ENCODE results near the gene FAM107A.

DNA sequence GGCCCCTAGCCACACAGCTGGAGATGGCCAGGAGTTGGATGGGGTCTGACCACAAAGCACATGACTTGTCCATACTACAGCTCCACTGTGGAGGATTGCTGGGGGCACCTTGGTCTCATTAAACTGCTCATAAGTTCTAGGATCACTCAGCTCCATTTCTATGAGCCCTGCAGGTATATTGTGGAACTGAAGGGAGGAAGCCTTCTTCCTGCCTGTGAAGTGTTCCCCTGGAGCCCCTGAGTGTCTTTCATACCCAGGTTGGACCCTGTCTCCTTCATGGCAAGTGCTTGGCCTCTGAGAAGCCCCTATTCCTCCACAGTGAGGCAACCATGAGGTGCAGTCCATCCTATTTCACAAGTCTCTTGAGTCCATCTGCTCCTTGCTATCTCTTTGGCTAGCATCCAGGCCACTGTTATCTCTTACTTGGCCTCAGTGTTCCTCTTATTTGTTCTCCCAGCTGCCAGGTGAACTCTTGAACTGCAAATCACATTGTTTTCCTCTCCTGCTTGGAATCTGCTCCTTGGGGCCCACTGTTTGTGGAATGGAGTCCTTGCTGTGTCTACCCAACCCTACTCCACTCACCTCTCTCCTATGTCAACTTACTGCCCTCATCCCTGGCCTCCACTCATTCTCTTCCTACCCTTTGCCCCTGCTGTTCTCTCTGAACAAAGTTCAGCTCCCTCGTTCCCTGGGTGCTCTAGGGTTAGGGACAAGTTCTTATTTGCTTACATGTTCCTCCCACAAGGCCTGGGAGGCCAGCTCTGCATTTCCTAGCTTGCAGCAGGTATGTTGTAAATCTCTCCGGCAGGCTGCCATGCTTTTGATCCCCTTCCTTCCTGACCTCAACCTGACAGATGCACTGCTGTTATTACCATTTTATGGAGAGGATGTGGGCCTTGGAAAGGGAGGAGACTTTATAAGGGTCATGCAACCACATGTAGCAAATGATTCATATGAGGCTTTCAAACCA lies 41.4 kb downstream of the FAM107A start:
- TF ChIP-seq POLR2A (IDR thresholded peaks at IDR 0.05; ENCODE audit: low read depth) (no peak), POLR2AphosphoS5 (IDR thresholded peaks at IDR 0.05) (no peak), EP300 (IDR thresholded peaks at IDR 0.05) (no peak)
- TF ChIP-seq, protein P1, sequence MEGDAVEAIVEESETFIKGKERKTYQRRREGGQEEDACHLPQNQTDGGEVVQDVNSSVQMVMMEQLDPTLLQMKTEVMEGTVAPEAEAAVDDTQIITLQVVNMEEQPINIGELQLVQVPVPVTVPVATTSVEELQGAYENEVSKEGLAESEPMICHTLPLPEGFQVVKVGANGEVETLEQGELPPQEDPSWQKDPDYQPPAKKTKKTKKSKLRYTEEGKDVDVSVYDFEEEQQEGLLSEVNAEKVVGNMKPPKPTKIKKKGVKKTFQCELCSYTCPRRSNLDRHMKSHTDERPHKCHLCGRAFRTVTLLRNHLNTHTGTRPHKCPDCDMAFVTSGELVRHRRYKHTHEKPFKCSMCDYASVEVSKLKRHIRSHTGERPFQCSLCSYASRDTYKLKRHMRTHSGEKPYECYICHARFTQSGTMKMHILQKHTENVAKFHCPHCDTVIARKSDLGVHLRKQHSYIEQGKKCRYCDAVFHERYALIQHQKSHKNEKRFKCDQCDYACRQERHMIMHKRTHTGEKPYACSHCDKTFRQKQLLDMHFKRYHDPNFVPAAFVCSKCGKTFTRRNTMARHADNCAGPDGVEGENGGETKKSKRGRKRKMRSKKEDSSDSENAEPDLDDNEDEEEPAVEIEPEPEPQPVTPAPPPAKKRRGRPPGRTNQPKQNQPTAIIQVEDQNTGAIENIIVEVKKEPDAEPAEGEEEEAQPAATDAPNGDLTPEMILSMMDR (IDR thresholded peaks at IDR 0.05), result no peak

All from esophagus muscularis mucosa (tissue), 4 donors.